ENCODE results near the gene GPR82.

Gene GPR82

GRCh38 chrX:41722816-41723618 lies 964 bp upstream of the GPR82 start:
- no peaks in the 10 kb centered on the region for H3K79me2 ChIP-seq
- H3K4me3 ChIP-seq (ENCODE audit: low read depth, low read length): no peak overlapping the region
- H2AFZ ChIP-seq: no peak overlapping the region
- H3K4me2 ChIP-seq (ENCODE audit: low read length): no peak overlapping the region
- H3K9ac ChIP-seq: no peak overlapping the region
- no peaks in the 10 kb centered on the region for H3K27me3 ChIP-seq (ENCODE audit: control insufficient read depth, insufficient read depth, low read length)
- no peaks in the 10 kb centered on the region for H3K4me1 ChIP-seq
- H3K36me3 ChIP-seq (ENCODE audit: control insufficient read depth, insufficient read depth, low read length): no peaks in the 10 kb centered on the region
- no peak overlapping the region for H3K27ac ChIP-seq
- no peak for TF ChIP-seq CTCF (IDR thresholded peaks at IDR 0.05)
- no peaks in the 10 kb centered on the region for H3K9me3 ChIP-seq (ENCODE audit: control insufficient read depth, low read length)

GRCh38 chrX:41728125-41728524 lies 4.1 kb downstream of the GPR82 start:
- no peak overlapping the region for H3K4me3 ChIP-seq (ENCODE audit: low read depth, low read length)
- H3K9ac ChIP-seq: no peak overlapping the region
- no peaks in the 10 kb centered on the region for H3K4me1 ChIP-seq
- TF ChIP-seq CTCF (IDR thresholded peaks at IDR 0.05): no peak
- no peaks in the 10 kb centered on the region for H3K27me3 ChIP-seq (ENCODE audit: control insufficient read depth, insufficient read depth, low read length)
- no peaks in the 10 kb centered on the region for H3K9me3 ChIP-seq (ENCODE audit: control insufficient read depth, low read length)
- H3K36me3 ChIP-seq (ENCODE audit: control insufficient read depth, insufficient read depth, low read length): no peaks in the 10 kb centered on the region
- H3K27ac ChIP-seq: no peak overlapping the region
- no peak overlapping the region for H3K4me2 ChIP-seq (ENCODE audit: low read length)
- no peak overlapping the region for H2AFZ ChIP-seq
- no peaks in the 10 kb centered on the region for H3K79me2 ChIP-seq

GRCh38 chrX:41730081-41730480 lies 6.1 kb downstream of the GPR82 start:
- H3K27me3 ChIP-seq (ENCODE audit: control insufficient read depth, insufficient read depth, low read length): no peaks in the 10 kb centered on the region
- no peaks in the 10 kb centered on the region for H3K36me3 ChIP-seq (ENCODE audit: control insufficient read depth, insufficient read depth, low read length)
- no peaks in the 10 kb centered on the region for H3K9me3 ChIP-seq (ENCODE audit: control insufficient read depth, low read length)
- TF ChIP-seq CTCF (IDR thresholded peaks at IDR 0.05): no peak
- H3K27ac ChIP-seq: no peak overlapping the region
- H3K4me2 ChIP-seq (ENCODE audit: low read length): no peak overlapping the region
- no peak overlapping the region for H3K9ac ChIP-seq
- H3K4me3 ChIP-seq (ENCODE audit: low read depth, low read length): no peak overlapping the region
- H2AFZ ChIP-seq: no peak overlapping the region
- H3K79me2 ChIP-seq: no peaks in the 10 kb centered on the region
- H3K4me1 ChIP-seq: no peaks in the 10 kb centered on the region

GRCh38 chrX:41732260-41732659 lies 8.3 kb downstream of the GPR82 start:
- TF ChIP-seq CTCF (IDR thresholded peaks at IDR 0.05): no peak
- no peak overlapping the region for H3K4me2 ChIP-seq (ENCODE audit: low read length)
- H3K36me3 ChIP-seq (ENCODE audit: control insufficient read depth, insufficient read depth, low read length): no peaks in the 10 kb centered on the region
- no peaks in the 10 kb centered on the region for H3K9me3 ChIP-seq (ENCODE audit: control insufficient read depth, low read length)
- H3K79me2 ChIP-seq: no peaks in the 10 kb centered on the region
- H3K4me1 ChIP-seq: no peaks in the 10 kb centered on the region
- H3K9ac ChIP-seq: no peak overlapping the region
- no peak overlapping the region for H2AFZ ChIP-seq
- no peak overlapping the region for H3K4me3 ChIP-seq (ENCODE audit: low read depth, low read length)
- no peaks in the 10 kb centered on the region for H3K27me3 ChIP-seq (ENCODE audit: control insufficient read depth, insufficient read depth, low read length)
- H3K27ac ChIP-seq: no peak overlapping the region

- H3K4me1 ChIP-seq: no peaks in the 10 kb centered on the region
- H3K79me2 ChIP-seq: no peaks in the 10 kb centered on the region
- no peak overlapping the region for H3K27ac ChIP-seq
- no peak overlapping the region for H3K9ac ChIP-seq
- H3K27me3 ChIP-seq (ENCODE audit: control insufficient read depth, insufficient read depth, low read length): no peaks in the 10 kb centered on the region
- TF ChIP-seq CTCF (IDR thresholded peaks at IDR 0.05): no peak
- H3K9me3 ChIP-seq (ENCODE audit: control insufficient read depth, low read length): no peaks in the 10 kb centered on the region
- no peak overlapping the region for H3K4me3 ChIP-seq (ENCODE audit: low read depth, low read length)
- no peak overlapping the region for H2AFZ ChIP-seq
- H3K36me3 ChIP-seq (ENCODE audit: control insufficient read depth, insufficient read depth, low read length): no peaks in the 10 kb centered on the region
- no peak overlapping the region for H3K4me2 ChIP-seq (ENCODE audit: low read length)
Observed at GRCh38 chrX:41733939-41734338, 10.0 kb downstream of the GPR82 start.

Measured in parathyroid adenoma (tissue), 2 donors.